ENCODE data around the gene RFC2.

GRCh38 chr7:74202841-74203556, 51.2 kb downstream of the RFC2 start:
- TF ChIP-seq POLR2A (IDR thresholded peaks at IDR 0.05): no peak
- TF ChIP-seq, protein P1, sequence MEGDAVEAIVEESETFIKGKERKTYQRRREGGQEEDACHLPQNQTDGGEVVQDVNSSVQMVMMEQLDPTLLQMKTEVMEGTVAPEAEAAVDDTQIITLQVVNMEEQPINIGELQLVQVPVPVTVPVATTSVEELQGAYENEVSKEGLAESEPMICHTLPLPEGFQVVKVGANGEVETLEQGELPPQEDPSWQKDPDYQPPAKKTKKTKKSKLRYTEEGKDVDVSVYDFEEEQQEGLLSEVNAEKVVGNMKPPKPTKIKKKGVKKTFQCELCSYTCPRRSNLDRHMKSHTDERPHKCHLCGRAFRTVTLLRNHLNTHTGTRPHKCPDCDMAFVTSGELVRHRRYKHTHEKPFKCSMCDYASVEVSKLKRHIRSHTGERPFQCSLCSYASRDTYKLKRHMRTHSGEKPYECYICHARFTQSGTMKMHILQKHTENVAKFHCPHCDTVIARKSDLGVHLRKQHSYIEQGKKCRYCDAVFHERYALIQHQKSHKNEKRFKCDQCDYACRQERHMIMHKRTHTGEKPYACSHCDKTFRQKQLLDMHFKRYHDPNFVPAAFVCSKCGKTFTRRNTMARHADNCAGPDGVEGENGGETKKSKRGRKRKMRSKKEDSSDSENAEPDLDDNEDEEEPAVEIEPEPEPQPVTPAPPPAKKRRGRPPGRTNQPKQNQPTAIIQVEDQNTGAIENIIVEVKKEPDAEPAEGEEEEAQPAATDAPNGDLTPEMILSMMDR (IDR thresholded peaks at IDR 0.05): peak in 2 of 6 experiments; percentile 26 to 27
